HG02642 (cell line): ENCODE data around the gene SUPT5H.
A peak's percentile ranks its signal among the peaks of the same experiment; 100 is the strongest.

Source experiments
- ATAC-seq: cut with Tn5 transposase; IDR thresholded peaks from one replicate; pipeline ENCODE4 v1.9.1; 2021; ENCODE audit warnings: mild to moderate bottlenecking; ENCODE audit not compliant: unreplicated experiment, poor library complexity

The SUPT5H gene

GRCh38 chr19:39423258-39424086 lies 21.9 kb upstream of the SUPT5H start:
- ATAC-seq: no peak

DNA sequence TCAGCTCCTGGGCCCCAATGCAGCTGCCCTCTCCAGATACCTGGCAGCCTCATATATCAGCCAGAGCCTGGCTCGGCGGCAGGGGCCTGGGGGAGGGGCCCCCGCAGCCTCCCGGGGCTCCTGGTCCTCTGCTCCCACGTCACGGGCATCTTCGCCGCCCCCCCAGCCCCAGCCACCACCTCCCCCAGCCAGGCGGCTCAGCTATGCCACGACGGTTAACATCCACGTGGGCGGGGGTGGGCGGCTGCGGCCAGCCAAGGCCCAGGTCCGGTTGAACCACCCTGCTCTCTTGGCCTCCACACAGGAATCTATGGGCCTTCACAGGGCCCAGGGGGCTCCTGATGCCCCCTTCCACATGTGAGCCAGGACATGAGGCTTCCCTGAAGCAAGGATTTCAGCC lies 20.4 kb upstream of the SUPT5H start:
- ATAC-seq: no peak

DNA sequence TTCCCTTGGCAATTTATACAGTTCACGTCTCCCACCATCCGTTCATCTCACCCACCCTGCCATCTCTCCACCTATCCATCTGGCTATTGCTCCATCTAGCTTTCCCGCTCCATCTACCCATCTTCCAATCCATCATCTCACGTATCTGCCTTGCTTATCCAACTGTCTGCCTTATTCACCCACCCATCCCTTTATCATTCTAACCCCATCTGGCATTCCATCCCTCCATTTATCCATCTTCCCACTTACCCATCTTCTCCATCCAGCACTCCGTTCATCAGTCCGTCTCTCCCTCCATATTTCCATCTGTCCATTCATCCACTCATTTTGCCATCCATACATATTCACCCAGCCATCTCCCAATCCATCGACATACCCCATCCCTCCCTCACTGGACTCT lies 19.6 kb upstream of the SUPT5H start:
- ATAC-seq: no peak

- no peak for ATAC-seq
Measured at GRCh38 chr19:39426170-39426569, 19.2 kb upstream of the SUPT5H start.

- no peak for ATAC-seq
Measured at GRCh38 chr19:39427707-39428106, 17.7 kb upstream of the SUPT5H start.

- no peak for ATAC-seq
Measured at GRCh38 chr19:39428283-39429112, 16.9 kb upstream of the SUPT5H start.

GRCh38 chr19:39430675-39431593 lies 14.4 kb upstream of the SUPT5H start:
- ATAC-seq: no peak

GRCh38 chr19:39432677-39433025 lies 12.7 kb upstream of the SUPT5H start:
- no peak for ATAC-seq

DNA sequence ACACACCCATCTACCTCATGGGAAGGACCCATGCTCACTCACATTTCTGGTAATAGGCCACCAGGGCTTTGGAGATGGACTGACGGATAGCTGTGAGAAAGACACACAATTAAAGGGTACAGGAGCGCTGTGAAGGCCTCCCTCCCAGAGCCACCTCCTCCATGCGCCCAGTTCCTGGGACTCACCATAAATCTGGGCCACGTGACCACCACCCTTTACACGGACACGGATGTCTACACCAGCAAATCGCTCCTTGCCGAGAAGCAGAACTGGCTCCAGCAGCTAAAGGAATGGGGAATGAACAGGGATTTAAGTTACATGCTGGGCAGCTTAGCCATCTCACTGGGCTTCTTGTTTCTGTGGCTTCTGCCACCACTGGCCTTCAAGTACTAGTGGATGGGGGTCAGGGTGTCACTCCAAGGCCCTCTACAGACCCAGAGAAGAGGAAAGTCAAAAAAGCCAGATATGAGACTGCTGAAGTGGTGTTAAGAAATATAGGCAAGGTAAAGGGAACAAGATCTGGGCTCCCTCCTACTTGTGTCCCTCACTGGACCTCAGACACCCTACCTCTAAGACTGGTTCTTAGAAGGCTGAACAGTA lies 11.8 kb upstream of the SUPT5H start:
- ATAC-seq: no peak

DNA sequence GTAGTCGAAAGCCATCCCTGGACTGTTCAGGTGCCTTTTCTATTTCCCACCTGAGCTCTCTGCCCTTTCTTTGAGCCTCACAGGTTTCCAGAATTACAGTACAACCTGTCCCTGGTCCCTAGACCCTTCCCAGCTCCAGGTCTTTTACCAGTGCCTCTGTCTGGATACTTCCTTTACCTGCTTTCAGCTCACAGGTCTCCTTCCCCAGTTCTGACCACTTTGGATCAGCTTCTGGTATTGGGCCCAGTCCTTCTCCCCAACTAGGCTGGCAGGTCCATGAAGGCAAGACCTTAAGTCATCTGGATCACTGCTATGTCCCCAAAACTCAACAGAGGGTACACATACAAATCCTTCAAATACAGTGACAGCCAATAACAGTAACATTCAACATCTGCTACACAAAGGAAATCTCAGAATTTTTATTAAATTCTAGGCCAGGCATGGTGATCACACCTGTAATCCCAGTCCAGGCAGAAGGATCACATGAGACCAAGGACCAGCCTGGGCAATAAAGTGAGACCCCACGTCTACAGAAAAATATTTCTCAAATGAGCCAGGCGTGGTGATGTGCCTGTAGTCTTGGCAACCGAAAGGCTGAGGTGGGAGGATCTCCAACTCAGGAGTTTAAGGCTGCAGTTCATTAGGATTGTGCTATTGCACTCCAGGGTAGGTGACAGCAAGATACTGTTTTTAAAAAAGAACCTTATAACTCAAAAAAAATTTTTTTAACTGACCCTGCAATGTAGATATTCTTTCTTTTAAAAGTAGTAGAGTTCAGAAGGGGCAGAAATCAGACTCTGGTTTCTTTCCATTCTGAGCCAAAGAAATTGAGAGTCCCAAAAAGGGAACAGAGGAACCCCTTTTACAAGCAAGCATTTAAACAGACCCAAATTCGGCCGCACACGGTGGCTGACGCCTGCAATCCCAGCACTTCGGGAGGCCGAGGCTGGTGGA lies 11.0 kb upstream of the SUPT5H start:
- ATAC-seq: no peak

GRCh38 chr19:39435499-39436349 lies 9.7 kb upstream of the SUPT5H start, which contains the start of gene RPS16:
TSS of gene RPS16 (minus strand) at chr19:39435949. CDS start at chr19:39435895, 54 bp downstream.
- peak; percentile 89 for ATAC-seq

DNA sequence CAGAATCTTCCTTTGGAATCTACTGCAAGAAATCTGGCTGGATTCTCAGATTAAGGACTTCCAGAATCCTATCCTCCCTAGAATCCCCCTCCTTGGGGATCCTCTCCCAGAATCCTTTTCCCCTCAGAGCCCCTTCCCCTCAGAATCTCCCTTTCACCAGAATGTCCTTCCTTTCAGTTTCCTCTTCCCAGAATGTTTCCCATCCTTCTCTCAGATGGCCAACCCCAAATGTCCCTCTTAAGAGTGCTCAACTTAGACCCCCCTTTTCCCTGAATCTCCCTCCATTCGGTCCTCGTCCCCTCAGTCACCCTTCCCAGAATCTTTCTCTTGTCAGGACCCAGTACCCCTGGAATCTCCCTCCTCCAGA lies 9.0 kb upstream of the SUPT5H start:
- no peak for ATAC-seq

DNA sequence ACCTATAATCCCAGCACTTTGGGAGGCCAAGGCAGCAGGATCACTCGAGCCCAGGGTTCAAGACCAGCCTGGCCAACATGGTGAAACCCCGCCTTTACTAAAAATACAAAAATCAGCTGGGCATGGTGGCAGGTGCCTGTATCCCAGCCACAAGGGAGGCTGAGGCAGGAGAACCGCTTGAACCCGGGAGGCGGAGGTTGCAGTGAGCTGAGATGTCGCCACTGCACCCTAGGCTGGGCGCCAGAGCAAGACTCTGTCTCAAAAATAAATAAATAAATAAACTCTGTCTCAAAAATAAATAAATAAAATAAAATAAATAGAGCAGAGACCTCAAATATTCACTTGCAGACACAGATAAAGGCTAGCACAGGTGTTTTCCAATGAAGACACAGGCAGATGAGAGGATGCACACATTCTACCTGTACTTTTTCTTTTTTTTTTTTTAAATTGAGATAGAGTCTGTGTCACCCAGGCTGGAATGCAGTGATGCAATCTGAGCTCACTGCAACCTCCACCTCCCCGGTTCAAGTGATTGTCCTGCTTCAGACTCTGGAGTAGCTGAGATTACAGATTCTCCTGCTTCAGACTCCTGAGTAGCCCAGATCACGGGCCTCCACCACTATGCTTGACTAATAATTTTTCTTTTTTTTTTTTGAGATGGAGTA lies 7.0 kb upstream of the SUPT5H start:
- no peak for ATAC-seq

- no peak for ATAC-seq
Measured at GRCh38 chr19:39444598-39445195, 685 bp upstream of the SUPT5H start.

DNA sequence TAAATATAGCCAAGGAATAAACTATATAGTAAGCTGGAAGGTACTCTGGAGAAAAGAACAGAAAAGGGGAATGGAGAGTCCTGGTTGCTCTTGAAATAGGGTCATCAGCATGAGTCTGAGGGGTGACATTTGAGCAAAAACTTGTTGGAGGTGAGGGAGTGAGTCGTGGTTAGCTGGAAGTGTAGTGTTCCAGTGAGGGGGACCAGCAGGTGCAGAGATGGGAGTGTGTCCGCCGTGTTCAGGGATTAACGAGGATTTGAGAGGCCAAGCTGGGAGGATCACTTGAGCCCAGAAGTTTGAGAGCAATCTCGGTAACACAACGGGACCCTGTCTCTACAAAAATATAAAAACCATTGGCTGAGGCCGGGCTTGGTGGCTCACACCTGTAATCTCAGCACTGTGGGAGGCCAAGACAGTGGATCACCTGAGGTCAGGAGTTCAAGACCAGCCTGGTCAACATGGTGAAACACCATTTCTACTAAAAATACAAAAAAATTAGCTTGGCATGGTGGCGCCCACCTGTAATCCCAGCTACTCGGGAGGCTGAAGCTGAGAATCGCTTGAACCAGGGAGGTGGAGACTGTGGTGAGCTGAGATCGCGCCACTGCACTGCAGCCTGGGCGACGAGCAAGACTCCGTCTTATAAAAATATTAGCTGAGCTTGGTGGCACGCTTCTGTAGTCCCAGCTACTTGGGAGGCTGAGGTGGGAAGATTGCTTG lies 1.1 kb downstream of the SUPT5H start:
- no peak for ATAC-seq

DNA sequence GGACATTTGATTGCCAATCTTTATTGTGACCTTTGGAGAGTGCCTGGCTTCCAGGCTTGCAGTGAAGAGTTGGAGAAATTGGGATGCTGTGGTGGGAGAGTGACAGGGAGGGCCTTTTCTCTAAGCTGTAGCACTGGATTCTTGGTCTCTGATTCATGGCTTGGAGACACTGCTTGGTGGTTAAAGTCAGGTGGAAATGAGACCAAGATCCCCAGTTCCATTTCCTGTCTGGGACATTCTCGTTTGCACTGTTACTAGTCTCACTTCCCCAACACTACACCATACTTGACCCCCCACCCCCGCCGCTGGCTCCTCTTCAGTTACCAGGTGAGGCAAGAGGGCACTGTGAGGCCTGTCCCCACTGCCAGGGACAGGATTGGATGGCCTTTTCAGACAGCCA lies 2.9 kb downstream of the SUPT5H start:
- ATAC-seq: no peak
